ENCODE results near the gene BTG3.

The BTG3 gene

DNA sequence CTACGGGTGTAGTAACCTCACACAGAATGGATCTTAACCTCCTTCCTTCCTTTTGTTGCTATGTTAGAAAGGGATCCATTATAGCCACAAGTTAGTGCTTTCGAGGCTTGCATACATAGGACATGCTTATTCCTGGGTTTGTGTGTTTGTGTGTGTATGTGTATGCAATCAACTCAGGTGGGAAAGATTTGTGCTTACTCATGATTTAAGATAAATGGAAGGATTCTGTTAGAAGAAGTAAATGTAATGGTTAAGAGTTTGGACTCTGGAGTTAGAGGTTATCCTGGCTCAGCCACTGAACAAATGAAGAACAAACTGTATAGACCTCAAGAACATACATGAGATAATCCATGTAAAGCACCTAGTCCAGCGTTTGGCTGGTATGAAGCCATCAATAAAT is 28.8 kb downstream of the BTG3 start:
- DNase-seq, result no peak

DNA sequence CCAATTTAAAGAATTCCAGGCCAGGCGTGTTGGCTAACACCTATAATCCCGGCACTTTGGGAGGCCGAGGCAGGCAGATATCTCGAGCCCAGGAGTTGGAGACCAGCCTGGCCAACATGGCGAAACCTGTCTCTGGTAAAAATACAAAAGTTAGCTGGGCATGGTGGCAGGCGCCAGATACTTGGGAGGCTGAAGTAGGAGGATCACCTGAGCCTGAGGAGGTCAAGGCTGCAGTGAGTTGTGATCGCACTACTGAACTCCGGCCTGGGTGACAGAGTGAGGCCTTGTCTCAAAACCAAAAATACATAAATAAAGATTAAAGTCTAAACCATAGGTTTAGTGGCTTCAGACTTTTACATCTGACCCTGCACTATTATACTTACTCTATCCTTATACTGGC is 32.4 kb downstream of the BTG3 start:
- DNase-seq, result no peak

DNA sequence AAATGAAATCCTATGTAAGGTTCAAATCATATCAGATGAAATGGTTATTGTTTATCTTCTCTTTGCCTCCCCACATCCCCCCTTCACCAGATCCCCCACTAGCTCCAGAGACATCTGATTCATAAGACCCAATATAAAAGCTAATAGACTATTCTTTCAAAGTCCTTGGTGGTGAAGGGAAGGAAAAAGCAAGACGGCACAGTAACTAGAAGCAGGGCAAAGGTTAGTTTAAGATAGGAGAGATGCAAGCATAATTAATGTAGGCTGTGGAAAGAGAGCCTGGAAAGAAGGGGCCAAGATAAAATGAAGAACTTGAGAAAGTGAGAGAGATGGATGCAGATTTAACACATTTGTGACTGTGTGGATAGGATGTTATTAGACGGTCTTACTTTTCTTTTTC is 33.8 kb downstream of the BTG3 start:
- DNase-seq, result no peak

DNA sequence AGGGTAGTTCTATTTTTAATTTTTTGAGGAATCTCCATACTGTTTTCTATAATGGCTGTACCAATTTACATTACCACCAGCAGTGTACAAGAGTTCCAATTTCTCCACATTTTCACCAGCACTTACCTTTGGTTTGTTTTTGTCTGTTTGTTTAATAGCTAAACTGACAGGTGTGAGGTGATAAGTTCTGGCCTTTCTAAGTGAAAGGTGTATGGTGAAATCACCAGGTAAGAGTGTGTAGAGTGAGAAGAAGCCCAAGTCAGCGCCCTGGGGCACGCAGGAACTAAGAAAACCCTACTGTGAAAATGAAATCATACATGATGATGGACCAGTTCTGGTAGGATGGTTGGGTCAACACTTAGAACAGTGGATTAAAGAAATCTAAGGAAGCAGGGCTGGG is 34.5 kb downstream of the BTG3 start:
- no peak for DNase-seq

DNA sequence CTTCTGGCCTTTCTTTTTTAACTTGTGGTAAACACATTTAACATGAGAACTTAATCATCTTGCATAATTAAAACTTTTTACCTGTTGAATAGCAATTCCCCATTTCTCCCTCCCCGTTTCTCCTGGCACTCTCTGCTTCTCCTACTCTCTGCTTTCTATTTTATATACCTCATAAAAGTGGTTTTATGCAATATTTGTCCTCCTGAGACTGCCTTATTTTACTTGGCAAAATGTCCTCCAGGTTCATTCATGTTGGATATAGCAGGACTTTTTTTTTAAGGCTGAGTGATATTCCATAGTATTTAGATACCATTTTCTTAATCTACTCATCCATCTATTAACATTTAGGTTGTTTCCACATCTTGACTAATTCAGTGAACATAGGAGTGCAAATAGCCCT is 35.0 kb downstream of the BTG3 start:
- no peak for DNase-seq

DNA sequence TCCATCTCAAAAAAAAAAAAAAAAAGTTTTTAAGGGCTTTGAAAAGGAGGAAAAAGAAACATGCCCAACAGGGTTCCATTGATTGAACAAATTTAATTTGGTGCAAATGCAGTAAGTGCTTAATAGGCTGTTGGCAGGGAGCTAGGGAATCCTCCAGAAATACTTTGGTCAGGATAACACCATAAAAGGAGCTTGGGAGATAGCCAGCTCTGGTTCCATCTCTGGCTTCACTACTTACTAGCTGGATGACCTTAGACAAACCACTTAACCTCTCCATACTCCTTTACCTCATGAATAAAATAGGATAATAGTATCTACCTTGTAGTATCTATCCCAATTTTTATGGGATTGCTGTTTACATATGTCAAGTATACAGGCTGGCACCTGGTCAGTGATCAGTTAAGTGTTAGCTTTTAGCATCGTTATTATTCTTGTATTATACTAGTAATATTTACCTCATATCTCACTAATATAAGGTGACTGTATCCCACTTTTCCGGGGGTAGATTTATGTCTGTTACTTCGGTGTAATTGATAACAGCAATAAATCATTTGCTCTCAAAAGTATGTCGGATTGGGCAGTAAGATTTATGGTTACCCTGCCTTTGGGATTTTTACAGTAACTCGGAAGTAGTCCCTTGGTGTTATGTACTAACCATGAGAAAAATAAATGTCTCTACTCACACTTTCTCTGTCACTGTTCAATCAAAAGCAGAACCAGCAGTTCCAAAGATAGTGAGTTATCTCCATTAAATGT is 36.4 kb downstream of the BTG3 start:
- no peak for DNase-seq

DNA sequence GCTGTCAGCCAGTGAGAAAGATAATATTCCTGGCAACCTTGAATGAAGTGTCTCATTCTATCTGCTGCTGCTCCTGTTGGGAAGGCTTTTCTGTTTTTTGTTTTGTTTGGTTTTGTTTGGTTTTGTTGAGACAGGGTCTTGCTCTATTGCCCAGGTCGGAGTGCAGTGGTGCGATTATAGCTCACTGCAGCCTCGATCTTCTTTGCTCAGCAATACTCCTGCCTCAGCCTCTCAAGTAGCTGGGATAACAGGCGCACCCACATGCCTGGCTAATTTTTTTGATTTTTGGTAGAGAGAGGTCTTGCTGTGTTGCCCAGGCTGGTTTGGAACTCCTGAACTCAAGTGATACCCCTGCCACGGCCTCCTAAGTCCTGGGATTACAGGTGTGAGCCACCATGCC is 37.6 kb downstream of the BTG3 start:
- DNase-seq, result no peak

DNA sequence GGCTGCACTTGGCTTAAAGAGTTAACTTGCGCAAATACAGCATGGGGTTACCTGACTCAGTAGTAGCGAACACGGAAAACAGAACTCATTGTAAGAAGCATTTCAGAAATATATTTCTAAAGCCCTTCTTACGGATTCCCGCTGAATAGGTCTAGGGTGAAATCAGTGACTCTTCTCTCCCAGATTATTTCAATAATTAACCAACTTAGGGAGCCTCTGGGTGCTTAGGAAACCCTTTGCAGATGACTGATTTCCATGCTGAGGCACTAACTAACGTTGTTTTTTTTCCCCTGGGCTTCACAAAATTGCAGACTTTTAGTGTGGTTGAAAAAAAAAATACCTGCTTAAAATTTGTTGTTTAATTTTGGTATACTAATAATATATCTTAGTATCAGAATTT is 40.3 kb downstream of the BTG3 start:
- DNase-seq, result no peak

DNA sequence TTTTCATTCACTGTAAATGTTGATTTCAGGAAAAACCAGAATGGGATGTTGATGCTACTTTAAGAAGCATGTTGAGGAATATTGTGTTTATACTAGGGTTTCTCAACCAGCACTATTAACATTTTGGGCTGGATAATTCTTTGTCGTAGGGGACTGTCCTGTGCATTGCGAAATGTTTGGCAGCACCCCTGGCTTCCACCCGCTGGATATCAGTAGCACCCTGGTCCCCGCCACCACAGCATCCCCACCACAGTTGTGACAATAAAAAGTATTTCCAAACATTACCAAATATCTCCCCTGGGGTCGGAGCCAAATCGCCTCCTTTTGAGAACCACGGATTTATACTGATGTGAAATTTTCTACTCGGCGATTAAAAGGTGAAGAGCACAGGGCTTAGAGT is 41.9 kb downstream of the BTG3 start:
- no peak for DNase-seq

DNA sequence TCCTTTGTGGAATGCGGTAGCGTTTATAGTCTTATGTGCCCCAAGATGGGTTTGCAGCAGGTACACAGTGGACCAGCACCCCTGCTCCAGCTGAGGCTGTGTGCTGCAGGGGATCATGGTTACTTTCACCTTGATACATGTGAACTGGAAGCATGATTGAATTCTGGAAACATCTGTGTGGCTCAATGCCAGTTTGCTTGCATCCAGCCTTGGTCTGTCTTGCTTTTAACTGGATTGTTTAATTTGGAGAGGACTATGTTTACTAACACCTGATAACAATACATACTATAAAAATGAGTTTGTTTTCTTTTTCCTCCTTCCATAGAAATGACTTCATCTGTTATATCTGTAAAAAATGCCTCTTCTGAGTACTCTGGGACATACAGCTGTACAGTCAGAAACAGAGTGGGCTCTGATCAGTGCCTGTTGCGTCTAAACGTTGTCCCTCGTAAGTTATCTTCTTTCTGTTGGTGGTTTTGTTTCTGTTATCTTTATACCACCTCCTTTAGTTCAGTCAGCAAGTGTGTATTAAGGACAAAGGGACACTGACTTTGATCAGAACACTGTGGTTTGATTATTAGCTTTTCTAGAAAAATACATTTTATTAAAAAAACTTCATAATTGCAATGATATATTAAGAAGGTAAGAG is 52.2 kb downstream of the BTG3 start:
- DNase-seq, result no peak

DNA sequence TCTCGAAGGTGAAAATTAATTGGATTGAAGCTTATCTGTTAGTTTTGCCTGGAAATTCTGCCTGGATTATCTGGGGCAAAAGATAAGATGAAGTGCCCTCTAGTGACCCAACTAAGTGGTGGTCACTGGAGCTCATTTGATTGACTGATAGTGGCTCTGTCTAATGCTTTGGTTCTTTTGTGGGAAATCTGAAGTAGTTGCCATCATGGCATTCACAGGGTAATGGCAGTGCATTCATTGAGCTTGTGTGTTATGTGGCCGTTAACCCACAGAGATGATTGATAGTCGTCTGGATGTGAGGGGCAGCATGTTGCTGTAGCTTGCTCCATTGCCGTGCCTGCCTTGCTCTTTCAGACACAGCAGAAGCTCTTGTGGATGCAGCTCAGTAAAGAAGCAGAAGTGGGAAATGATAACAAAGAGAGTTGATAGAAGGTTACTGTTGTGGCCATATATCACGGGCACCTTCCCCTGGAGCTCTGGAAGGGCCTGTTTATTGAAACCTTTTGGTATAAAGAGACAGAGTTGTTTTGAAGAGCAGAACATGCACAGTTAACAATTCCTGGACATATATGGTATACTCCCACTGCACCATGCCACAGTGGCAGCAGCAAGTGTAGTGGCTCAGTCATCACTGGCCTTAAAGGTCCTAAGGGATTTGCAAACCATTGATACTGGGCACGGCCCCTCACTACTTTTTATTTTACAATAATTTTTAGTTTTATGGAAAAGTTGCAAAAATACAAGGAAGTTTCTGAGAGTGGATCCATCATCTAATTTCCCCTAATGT is 57.8 kb downstream of the BTG3 start:
- DNase-seq, result no peak

DNA sequence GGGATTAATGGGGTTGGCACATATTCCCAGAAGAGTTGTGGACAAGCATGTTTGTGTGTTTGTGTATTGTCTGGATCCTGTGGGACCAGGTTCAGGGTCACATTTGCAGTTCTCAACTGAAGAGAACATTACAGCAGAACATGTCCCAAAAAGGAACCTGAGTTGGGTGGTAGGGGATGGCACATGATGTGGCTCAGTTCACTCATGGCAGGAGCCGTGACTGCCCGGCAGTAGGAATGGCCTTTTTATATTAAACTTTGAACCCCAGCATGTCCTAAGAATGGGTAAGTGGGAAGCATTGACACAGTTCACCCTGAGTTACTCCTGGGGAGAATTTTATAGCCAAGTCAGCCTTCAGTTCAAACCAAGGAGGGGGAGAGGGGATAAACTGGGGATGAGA is 58.6 kb downstream of the BTG3 start:
- DNase-seq, result no peak

DNA sequence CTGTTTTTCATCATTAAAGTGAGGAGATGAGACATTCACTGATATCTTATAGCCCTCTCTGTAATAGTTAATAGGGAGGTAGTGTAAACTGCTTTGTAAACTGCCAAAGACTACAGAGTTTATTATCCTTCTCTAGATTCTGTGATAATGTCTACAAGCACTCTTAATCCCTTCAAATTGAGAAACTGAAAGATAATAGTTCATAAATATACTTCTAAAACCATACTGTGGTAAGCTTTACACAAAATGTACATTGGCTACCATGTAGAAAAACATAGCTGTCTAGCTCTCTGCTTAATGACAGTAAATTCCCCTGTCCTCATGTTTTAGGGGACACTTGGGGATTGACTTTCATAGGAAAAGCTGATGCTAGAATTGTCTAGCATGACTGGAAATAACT is 60.3 kb downstream of the BTG3 start:
- no peak for DNase-seq

DNA sequence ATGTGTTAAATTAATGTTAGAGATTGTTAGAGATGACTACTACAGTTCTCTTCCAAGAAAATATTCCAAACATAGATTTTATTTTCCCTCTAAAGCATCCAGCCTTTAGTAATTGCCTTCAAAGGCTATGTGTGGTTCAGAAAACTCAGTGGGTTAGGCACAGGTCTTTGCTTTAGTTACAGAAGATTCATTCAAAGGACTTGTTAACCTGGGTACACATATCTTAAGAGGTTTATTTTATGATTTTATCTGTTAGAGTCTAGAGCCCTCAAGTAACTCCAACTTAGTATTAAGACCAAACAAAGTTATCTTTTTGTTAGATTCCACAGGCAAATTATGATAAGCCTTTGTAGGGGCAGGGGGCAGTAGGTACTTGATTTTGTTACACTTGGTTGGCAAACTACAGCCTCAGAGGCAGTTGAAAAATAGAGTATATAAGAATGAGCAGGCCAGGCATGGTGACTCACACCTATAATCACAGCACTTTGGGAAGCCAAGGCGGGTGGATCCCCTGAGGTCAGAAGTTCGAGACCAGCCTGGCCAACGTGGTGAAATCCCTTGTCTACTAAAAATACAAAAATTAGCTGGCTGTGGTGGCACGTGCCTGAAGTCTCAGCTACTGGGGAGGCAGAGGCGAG is 61.9 kb downstream of the BTG3 start:
- DNase-seq, result no peak

DNA sequence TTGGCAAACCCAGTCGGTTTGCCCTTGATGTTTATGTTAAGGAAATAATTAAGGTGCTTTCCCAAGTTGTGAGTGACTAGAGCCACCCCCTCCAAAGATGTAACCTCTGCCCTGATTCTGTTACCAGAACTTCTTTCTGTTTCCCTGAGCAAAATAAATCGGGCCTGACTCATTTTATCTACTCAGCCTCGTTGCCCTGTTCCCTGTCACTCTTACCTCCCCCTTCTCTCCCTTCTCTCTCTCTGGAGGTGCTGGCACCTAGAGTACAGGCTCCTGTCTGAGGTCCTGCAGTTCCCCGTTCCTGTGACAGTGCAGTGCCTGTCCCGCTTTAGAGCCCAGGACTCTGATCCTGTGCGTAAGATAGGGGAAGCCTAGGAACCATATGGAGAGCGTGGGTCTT is 64.4 kb downstream of the BTG3 start:
- DNase-seq, result no peak

DNA sequence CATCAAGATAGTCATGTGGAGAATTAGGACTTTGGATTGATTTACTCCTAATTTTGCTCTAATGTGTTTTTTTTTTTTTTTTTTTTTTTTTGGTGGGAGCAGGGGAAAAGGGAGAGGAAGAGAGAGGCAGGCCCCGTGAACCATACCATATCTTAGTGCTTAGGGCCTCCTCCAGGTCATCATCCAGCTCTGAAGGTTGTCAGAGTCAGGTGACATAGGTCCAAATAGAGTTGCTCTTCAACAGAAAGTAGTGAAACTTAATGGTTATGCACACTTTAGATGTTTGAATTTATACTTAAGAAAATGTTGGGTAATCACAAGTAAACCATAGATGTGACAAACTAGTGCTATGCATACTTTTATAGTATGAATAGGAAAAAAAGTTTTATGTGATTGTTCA is 67.7 kb downstream of the BTG3 start:
- DNase-seq, result no peak

Data from NCI-H2171 (cell line).